Measurements from ENCODE around the gene MATK.

DNA sequence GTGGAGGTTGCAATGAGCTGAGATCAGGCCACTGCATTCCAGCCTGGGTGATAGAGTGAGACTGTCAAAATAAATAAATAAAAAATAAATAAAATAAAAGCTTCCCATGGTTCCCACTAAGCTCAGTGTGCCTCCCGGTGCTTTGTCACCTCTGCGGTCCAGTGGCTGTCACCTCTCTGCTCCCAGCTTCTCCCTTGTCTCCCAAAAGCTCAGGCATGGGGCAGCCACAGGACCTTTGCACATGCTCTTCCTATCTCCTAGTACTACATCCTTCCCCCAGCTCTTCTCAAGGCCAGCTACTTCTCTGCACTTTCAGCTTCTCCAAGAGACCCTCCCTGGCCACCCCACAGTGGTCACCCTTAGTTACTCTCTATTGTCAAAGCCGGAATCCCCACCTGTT, 7.6 kb upstream of the MATK start:
- TF ChIP-seq, protein P1, sequence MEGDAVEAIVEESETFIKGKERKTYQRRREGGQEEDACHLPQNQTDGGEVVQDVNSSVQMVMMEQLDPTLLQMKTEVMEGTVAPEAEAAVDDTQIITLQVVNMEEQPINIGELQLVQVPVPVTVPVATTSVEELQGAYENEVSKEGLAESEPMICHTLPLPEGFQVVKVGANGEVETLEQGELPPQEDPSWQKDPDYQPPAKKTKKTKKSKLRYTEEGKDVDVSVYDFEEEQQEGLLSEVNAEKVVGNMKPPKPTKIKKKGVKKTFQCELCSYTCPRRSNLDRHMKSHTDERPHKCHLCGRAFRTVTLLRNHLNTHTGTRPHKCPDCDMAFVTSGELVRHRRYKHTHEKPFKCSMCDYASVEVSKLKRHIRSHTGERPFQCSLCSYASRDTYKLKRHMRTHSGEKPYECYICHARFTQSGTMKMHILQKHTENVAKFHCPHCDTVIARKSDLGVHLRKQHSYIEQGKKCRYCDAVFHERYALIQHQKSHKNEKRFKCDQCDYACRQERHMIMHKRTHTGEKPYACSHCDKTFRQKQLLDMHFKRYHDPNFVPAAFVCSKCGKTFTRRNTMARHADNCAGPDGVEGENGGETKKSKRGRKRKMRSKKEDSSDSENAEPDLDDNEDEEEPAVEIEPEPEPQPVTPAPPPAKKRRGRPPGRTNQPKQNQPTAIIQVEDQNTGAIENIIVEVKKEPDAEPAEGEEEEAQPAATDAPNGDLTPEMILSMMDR (IDR thresholded peaks at IDR 0.05; ENCODE audit: low read depth, low read length, missing input control) = no peak
- TF ChIP-seq JUND (IDR thresholded peaks at IDR 0.05) (no peak), YY1 (IDR thresholded peaks at IDR 0.05) (no peak), RAD21 (IDR thresholded peaks at IDR 0.05) (no peak), RXRA (IDR thresholded peaks at IDR 0.05) (no peak), GABPA (IDR thresholded peaks at IDR 0.05 in 1 of 2, conservative IDR thresholded peaks at IDR 0.05 in 1 of 2) (no peak)
- TF ChIP-seq, protein P2, sequence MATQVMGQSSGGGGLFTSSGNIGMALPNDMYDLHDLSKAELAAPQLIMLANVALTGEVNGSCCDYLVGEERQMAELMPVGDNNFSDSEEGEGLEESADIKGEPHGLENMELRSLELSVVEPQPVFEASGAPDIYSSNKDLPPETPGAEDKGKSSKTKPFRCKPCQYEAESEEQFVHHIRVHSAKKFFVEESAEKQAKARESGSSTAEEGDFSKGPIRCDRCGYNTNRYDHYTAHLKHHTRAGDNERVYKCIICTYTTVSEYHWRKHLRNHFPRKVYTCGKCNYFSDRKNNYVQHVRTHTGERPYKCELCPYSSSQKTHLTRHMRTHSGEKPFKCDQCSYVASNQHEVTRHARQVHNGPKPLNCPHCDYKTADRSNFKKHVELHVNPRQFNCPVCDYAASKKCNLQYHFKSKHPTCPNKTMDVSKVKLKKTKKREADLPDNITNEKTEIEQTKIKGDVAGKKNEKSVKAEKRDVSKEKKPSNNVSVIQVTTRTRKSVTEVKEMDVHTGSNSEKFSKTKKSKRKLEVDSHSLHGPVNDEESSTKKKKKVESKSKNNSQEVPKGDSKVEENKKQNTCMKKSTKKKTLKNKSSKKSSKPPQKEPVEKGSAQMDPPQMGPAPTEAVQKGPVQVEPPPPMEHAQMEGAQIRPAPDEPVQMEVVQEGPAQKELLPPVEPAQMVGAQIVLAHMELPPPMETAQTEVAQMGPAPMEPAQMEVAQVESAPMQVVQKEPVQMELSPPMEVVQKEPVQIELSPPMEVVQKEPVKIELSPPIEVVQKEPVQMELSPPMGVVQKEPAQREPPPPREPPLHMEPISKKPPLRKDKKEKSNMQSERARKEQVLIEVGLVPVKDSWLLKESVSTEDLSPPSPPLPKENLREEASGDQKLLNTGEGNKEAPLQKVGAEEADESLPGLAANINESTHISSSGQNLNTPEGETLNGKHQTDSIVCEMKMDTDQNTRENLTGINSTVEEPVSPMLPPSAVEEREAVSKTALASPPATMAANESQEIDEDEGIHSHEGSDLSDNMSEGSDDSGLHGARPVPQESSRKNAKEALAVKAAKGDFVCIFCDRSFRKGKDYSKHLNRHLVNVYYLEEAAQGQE (IDR thresholded peaks at IDR 0.05) = no peak
- TF ChIP-seq, protein P3, sequence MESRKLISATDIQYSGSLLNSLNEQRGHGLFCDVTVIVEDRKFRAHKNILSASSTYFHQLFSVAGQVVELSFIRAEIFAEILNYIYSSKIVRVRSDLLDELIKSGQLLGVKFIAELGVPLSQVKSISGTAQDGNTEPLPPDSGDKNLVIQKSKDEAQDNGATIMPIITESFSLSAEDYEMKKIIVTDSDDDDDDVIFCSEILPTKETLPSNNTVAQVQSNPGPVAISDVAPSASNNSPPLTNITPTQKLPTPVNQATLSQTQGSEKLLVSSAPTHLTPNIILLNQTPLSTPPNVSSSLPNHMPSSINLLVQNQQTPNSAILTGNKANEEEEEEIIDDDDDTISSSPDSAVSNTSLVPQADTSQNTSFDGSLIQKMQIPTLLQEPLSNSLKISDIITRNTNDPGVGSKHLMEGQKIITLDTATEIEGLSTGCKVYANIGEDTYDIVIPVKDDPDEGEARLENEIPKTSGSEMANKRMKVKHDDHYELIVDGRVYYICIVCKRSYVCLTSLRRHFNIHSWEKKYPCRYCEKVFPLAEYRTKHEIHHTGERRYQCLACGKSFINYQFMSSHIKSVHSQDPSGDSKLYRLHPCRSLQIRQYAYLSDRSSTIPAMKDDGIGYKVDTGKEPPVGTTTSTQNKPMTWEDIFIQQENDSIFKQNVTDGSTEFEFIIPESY (IDR thresholded peaks at IDR 0.05) = no peak
- TF ChIP-seq, protein P4, sequence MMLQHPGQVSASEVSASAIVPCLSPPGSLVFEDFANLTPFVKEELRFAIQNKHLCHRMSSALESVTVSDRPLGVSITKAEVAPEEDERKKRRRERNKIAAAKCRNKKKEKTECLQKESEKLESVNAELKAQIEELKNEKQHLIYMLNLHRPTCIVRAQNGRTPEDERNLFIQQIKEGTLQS (IDR thresholded peaks at IDR 0.05) = no peak
